NAMALWA (cell line): ENCODE measurements around the gene REC8.

Experiments used
- DNase-seq: peaks from one replicate; pipeline ENCODE4 v3.0.0-alpha.2; 2015; ENCODE audit warnings: low spot score

Gene REC8, protein sequence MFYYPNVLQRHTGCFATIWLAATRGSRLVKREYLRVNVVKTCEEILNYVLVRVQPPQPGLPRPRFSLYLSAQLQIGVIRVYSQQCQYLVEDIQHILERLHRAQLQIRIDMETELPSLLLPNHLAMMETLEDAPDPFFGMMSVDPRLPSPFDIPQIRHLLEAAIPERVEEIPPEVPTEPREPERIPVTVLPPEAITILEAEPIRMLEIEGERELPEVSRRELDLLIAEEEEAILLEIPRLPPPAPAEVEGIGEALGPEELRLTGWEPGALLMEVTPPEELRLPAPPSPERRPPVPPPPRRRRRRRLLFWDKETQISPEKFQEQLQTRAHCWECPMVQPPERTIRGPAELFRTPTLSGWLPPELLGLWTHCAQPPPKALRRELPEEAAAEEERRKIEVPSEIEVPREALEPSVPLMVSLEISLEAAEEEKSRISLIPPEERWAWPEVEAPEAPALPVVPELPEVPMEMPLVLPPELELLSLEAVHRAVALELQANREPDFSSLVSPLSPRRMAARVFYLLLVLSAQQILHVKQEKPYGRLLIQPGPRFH

DNA sequence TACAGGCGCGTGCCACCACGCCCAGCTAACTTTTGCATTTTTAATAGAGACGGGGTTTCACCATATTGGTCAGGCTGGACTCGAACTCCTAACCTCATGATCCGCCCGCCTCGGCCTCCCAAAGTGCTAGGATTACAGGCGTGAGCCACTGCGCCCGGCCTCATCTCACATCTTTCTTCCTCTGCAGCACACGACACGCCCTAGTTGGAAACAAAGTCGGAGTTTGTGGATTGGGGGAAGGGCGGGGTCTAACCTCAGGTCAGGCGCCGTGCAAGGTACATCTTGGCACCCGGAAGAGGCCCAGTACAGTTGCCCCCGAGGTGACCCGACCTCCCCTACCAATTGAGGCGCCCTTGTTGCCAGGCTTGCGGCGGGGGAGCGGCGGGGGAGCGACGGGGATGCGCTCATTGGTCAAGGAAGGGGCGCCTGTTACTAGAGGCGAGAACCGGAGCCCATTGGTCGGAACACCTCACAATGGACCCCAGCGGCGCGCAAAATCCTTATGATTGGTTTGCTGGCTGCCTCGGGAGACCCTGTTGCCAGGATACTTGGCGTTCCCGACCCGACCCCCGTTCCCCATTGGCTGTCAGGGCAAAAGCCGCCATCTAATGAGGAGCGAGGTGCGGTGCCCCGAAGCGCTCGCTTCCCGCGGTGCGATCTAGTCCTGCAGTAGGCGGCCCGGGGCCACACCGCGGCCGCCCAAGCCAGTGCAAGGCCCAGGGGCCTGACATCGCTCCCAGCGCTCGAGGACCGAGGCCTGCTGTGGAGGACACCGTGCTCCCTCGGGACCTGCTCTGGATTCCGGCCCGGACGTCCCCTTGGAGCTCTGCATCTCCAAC, at the start of gene REC8:
Gene REC8 (plus strand): TSS at position 659 of the 839 bp plus-strand sequence. CDS start 473 bp downstream, outside the sequence.
- DNase-seq = peak; percentile 98

DNA sequence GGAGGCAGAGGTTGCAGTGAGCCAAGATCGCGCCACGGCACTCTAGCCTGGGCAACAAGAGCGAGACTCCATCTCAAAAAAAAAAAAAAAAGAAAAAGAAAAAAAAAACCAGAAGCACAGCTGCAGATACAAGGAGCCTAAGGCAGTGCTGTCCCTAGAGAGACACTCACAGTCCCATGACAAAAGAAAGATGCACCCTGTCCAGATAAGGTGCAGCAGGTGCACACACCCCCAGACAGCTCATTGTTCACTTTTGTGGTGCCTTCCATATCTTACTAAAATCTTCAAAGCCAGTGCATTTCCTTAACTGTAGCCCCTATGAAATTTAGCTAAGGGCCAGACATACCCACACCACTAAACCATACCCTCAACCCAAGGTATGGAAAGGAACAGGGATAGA, 49.5 kb upstream of the REC8 start:
- no peak for DNase-seq

DNA sequence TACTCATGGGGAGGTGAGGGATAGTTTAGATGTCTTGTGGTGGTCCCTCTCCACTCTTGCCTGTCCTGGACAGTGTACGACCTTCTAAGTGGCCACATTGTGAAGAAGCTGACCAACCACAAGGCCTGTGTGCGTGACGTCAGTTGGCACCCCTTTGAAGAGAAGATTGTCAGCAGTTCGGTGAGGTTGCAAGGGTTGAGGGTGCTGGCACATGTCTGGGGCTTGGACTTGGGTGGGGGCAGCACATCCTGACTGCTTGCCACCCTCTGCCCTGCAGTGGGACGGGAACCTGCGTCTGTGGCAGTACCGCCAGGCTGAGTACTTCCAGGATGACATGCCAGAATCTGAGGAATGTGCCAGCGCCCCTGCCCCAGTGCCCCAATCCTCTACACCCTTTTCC, 49.0 kb upstream of the REC8 start:
- no peak for DNase-seq

DNA sequence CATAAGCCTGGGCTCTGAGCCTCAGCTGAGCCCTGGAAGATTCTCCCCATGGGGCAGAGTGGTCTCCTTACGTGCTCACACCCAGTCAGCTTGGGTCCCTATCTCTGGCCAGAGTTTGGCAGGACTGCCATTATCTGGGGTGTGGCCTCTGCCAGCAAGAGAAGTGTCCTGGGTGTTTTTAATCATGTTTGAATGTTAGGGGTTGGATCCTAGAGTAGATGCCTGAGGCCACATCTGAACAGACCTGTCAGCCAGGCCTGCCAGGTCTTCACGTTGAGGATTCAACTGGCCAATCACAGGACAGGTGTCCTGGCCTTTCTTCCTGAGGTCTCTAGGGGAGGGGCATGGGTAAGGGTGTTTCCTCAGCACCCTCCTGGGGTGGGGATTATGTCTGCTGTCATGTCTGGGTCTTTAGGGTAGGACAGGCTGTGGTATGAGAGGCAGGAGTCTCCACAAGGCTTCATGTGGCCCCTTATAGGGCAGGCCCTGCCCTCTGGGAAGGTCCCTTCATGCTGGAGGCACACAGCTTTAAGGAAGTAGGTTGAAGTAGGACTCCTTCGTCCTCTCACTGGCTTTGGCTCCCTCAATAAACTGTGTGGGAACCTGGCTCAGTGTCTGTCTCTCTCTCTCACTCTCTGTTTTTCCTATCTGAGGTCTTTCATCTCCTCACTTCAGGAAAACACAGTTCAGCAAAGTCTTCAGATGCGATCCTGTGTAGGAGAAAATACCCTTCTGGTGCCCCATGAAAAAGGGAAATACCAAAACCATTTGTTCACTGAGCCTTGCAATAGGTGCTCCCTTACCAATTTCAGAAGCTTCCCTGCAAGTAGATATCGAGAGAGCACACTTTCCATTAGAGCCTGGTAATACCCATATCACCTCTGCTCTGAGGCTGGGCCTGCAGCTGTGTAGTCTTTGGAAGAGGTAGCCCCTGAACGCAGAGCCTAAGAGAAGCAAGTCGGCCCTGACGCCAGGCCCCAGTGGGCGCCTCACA, 48.2 kb upstream of the REC8 start:
- DNase-seq = no peak

DNA sequence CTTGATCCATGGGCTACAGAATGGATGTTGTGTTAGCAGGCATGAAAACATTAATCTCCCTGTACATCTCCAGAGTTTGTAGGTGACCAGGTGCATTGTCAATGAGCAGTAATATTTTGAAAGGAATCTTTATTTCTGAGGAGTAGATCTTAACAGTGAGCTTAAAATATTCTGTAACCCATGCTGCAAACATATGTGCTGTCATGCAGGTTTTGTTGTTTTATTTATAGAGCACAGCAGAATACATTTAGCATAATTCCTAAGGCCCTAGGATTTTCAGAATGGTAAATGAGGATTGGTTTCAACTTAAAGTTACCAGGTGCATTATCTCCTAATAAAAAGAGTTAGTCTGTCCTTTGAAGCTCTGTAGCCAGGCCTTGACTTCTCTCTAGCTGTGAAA, 44.9 kb upstream of the REC8 start:
- no peak for DNase-seq

DNA sequence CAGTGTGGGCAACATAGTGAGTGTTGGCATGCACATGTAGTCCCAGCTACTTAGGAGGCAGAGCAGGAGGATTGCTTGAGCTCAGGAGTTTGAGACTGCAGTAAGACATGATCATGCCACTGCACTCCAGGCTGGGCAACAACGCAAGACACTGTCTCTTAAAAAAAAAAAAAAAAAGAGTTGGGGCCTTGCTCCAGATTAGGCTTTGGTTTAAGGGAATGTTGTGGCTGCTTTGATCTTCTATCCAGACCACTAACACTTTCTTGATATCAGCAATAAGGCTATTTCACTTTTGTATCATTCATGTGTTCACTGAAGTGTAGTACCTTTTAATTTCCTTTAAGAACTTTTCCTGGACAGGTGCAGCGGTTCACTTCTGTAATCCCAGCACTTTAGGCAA, 44.2 kb upstream of the REC8 start:
- no peak for DNase-seq

DNA sequence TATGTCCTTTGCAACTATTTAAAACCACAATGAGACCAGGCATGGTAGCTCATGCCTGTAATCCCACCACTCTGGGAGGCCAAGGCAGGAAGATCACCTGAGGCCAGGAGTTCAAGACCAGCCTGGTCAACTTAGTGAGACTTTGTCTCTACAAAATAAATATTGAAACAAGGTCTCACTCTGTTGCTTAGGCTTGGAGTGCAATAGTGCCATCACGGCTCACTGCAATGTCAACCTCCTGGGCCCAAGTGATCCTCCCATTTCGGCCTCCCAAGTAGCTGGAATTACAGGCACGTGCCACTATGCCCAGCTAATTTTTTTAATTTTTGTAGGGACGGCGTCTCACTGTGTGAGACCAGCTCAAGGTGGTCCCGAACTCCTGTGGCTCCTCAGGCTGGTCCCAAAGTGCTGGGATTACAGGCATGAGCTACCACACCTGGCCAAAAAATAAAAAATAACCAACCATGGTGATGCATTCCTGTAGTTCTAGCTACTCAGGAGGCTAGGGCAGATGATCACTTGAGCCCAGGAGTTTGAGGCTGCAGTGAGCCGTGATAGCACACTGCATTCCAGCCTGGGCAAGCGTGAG, 42.4 kb upstream of the REC8 start:
- no peak for DNase-seq

DNA sequence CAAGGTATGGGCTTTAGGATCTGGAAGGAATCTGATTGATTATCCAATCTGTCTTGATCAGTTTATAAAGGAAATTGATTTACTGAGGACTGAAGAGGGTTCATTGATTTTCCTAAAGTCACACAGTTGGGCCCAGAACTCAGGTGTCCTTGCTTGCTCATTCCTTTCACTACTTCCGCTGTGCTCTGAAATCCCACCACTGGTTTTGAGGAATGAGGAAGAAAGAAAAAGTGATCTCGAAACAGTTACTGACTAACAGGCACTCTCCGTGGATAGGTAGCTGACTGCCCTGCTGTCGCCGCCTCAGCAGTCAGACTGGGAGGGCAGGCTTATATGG, 41.5 kb upstream of the REC8 start, which contains the start of gene FITM1:
Gene FITM1 (plus strand): TSS at position 280 of the 337 bp plus-strand sequence. CDS start 905 bp downstream, outside the sequence.
- no peak for DNase-seq

DNA sequence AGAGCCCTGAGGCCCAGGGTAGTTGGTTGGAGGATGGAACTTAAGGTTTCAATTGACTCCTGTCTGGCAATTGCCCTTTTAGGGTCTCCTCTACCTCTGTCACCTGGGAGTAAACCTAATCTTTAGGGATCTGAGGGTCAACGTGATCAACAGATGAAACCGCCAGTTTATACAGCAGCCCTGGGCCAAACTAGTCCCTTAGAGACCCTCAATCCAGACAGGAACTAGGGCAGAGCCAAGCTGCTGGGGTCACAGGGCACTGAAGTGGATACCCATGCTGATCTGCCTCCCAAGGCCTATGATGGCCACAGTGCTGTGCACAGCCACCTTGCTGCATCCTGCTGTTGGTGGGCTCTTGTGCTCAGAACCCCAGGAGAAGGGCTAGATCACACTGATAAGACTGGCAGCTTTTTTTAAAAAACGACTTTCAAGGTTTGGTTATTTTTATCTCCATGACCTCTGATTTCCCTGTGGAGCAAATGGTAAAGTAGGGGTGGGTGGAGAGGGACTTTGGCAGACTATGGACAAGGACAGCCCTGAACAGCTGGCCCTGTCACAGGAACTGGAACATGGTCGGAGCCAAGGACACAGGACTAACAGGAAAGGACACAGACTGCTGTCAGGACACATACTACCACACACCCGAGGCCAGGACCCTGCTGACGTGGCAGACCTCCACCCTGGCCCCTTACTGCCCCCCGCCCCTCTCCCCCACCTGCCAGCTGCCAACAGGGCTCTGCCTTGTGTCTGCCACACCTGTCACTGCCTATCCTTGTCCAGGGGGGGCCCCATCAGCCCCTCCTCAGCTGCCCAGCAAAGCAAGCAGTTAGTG, 40.9 kb upstream of the REC8 start:
- DNase-seq = no peak

DNA sequence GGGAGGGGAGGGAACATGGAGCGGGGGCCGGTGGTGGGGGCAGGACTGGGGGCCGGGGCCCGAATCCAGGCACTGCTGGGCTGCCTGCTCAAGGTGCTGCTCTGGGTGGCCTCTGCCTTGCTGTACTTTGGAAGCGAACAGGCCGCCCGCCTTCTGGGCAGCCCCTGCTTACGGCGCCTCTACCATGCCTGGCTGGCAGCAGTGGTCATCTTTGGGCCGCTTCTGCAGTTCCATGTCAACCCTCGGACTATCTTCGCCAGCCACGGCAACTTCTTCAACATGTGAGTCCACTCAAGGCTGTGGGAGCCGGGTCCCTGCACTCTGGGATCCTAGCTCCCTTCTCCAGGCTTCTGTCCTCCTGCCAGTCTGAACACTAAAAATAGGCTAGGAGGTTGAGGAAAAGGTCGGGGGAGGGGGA, 40.3 kb upstream of the REC8 start:
- DNase-seq = no peak

DNA sequence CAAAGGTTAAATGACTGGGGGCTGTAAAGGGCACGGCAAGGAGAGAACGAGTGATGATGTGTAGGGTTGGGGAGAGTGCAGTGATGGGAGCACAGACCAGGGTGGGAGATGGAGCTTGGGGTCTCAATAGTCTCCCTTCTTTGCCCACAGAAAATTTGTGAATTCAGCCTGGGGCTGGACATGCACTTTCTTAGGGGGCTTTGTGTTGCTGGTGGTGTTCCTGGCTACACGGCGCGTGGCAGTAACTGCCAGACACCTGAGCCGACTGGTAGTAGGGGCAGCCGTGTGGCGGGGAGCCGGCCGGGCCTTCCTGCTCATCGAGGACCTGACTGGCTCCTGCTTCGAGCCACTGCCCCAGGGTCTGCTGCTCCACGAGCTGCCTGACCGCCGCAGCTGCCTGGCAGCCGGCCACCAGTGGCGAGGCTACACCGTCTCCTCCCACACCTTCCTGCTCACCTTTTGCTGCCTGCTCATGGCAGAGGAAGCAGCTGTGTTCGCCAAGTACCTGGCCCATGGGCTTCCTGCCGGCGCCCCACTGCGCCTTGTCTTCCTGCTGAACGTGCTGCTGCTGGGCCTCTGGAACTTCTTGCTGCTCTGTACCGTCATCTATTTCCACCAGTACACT, 39.7 kb upstream of the REC8 start:
- DNase-seq = no peak

DNA sequence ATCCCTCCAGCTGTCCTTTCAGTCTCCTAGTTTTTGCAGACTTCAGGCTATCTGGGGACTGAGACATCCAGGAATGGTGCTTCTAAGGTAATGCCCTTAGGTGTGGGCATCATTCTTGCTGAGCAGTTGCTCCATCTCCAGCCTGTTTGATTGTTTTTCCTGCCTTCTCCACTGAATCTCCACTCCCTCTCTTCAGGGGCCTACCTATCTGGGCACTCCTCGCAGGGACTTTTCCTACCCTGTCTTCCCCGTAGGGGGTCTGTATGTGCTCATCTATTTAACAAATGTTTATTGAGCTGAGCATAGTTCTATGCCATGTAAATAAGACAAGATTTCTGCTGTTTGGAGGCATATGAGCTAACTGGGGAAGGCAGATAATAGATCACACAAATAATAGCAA, 38.9 kb upstream of the REC8 start:
- no peak for DNase-seq

DNA sequence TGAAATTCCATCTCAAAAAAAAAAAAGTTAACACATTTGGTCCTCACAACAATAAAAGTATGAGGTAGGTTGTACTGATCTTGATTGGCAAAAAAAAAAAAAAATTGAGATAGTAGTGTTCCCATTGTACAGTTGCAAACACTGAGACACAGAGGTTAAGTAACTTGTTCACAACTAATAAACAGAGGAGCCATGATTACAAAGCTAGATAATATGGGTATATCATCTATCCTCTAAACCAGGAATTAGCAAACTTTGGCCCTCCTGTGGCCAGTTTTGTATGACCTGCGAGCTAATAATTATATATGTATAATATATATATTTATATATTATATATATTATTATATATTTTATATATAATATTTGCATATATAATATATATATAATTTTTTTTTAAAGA, 38.1 kb upstream of the REC8 start:
- DNase-seq = no peak

DNA sequence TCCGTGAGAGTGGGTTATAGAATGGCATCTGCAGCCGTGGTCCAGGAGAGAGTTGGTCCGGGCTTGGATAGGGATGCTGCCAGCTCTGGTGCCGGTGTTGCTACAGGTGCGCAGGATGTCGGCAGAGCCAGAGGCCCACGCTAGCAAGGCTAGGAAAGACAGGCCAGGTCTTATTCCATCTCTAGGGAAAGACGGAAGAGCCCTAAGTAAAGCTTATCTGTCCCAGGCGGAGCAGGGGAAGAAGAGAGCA, 36.4 kb upstream of the REC8 start:
- DNase-seq = no peak

DNA sequence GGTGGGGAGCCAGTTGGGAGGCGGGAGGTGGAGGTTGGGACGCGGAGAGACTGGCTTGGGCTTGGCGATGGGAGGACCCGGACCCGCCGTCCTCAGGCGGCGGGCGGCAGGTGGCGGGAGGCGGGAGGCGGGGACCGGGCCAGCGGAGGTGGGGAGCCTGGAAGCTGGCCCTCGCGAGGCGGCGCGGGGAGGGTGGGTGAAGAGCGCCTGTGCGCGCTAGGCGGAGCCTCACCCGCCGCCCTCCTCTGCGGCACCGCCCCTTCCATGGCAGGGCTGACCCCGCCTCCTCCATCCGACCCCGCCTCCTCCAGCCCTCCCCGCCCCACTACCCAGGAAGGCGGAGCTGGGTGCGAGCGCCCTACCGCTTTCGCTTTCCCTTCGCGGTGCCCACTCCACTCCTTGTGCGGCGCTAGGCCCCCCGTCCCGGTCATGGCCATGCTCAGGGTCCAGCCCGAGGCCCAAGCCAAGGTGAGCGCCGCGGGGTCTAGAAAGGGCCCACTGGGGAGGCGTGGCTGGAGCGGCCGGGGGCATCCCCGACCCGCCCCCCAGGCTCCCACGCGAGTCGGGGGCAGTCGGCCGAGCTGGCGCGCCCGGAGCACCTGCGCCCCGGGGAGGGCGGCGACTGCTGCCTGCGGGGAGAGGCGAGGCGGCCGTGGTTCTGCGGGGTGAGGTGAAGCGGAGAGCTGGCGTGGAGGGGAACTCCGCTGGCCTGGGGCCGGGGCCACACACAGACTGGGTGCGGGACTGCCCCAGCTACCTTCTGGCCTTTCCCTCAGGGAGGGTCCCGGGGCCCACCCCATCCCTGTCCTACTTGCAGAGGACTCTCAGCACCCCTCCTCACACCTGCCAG, 35.8 kb upstream of the REC8 start, which contains the start of gene PSME1:
Gene PSME1 (plus strand): TSS at position 361 of the 850 bp plus-strand sequence. CDS start 69 bp downstream, at position 430.
- DNase-seq = peak; percentile 91

DNA sequence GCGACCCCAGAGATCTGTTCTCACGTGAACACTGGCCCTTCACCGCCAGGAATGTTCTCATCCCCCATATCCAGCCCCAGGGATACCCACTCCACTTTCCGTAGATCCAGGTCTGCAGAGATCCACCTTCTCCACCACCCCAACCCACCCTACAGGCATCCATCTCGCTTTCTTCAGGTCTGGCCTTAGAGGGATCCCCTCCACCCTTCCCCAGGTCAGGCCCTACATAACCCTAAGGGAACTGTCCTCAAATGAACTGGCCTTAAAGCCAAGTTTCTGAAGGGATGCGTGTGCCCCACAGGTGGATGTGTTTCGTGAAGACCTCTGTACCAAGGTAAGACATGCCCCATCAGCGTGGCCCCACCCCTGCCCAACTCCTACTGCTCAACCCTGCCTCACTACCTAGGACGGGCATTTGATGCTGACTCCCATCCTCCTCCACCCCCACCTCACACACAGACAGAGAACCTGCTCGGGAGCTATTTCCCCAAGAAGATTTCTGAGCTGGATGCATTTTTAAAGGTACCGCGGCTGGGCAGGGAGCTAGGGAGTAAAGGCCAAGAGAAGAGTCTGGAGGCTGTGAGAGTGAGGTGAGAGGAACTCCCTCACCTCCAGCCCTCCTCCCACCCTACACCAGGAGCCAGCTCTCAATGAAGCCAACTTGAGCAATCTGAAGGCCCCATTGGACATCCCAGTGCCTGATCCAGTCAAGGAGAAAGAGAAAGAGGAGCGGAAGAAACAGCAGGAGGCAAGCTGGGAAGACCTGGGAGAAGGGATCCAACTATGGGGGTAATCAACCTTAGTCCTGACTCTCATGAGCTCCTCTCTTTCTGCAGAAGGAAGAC, 35.0 kb upstream of the REC8 start:
- DNase-seq = no peak

DNA sequence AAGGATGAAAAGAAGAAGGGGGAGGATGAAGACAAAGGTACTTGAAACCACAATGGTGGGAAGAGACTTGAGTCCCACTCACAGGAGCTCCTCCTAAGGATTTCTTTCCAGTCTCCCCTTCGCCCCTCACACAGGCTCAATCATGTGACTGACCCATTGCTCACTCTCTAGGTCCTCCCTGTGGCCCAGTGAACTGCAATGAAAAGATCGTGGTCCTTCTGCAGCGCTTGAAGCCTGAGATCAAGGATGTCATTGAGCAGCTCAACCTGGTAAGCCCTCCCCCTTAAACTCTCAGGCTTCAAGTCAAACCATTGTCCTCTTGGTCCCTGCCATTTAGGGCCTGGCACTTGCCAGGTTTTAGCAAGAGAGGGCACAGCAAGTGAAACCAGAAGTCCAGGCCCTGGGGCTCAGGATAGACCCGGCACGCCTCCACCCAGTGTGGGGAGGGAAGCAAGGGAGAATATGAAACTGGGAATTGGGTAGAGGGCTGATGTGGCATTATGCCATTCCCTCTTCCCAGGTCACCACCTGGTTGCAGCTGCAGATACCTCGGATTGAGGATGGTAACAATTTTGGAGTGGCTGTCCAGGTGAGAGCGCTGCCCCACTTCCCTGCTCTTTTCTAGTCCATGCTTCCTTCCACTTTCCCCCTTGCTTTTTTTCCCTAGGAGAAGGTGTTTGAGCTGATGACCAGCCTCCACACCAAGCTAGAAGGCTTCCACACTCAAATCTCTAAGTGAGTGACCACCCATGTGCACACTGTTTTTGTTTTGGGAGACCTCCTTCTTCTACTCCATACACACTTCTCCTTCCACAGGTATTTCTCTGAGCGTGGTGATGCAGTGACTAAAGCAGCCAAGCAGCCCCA, 34.1 kb upstream of the REC8 start:
- DNase-seq = no peak
